IMR-90 (cell line): ENCODE data around the gene SRGAP3. TPM values are rescaled to one million over a fixed set of nuclear protein-coding genes. Genes with fewer than 3 reads are reported as not detected.

Experiments
- ATAC-seq: fragments of 200-7000 bp; cut with Tn5 transposase; 2 replicates; pipeline ENCODE4 v1.9.1; 2020; ENCODE audit warnings: low read depth, mild to moderate bottlenecking, moderate library complexity
- BruUV-seq: library from RNA; stranded (reverse); fragments of 400-500 nt; replicated peaks from 2 replicates; lab custom pipeline; 2021; lab: Mats Ljungman, UMichigan
- CTCF ChIA-PET: fragments of 300-600 bp; formaldehyde crosslinking; extraction: SDS; loops from one replicate; lab custom pipeline; 2021; ENCODE audit warnings: antibody characterized with exemption; lab: Yijun Ruan, JAX
- POLR2A ChIA-PET: fragments of 300-600 bp; sonication (Branson Sonifier 250); formaldehyde crosslinking; loops from one replicate; lab custom pipeline; 2022; ENCODE audit warnings: antibody characterized with exemption; ENCODE audit not compliant: unreplicated experiment; lab: Charles Lee
- DNase-seq: peaks from one replicate; pipeline ENCODE4 v3.0.0; 2013
- H2AFZ ChIP-seq: replicated peaks from 2 replicates; pipeline ENCODE3; 2013; ENCODE audit warnings: low read length, mild to moderate bottlenecking; ENCODE audit not compliant: poor library complexity
- H2AK5ac ChIP-seq: 2 replicates; pipeline ENCODE4 v1.6.1; 2013; ENCODE audit warnings: low read depth, low read length, inconsistent platforms
- H2AK9ac ChIP-seq: replicated peaks from 2 replicates; pipeline ENCODE3; 2013; ENCODE audit warnings: mild to moderate bottlenecking, low read depth, low read length, moderate library complexity; ENCODE audit not compliant: poor library complexity
- H2BK120ac ChIP-seq: 2 replicates; pipeline ENCODE4 v1.6.1; 2013; ENCODE audit warnings: low read depth, low read length, inconsistent platforms
- H2BK15ac ChIP-seq: 3 replicates; pipeline ENCODE4 v1.6.1; 2013; ENCODE audit warnings: low read depth, low read length, inconsistent platforms
- H2BK20ac ChIP-seq: 2 replicates; pipeline ENCODE4 v1.6.1; 2013; ENCODE audit warnings: low read depth, mild to moderate bottlenecking, inconsistent platforms, low read length, moderate library complexity
- H2BK5ac ChIP-seq: 2 replicates; pipeline ENCODE4 v1.6.1; 2013; ENCODE audit warnings: mild to moderate bottlenecking, low read depth, low read length, inconsistent platforms; ENCODE audit not compliant: poor library complexity, severe bottlenecking
- H3K14ac ChIP-seq: replicated peaks from 2 replicates; pipeline ENCODE4 v1.6.1; 2013; ENCODE audit warnings: low read depth, low read length, inconsistent platforms
- H3K18ac ChIP-seq: 2 replicates; pipeline ENCODE4 v1.6.1; 2013; ENCODE audit warnings: low read depth, low read length, control low read depth
- H3K23ac ChIP-seq: 2 replicates; pipeline ENCODE4 v1.6.1; 2013; ENCODE audit warnings: low read depth, low read length, inconsistent platforms
- H3K27ac ChIP-seq: 2 replicates; pipeline ENCODE4 v1.5.1; 2013; ENCODE audit warnings: mild to moderate bottlenecking, control low read depth, low read length; ENCODE audit not compliant: insufficient read depth
- H3K27me3 ChIP-seq: 2 replicates; pipeline ENCODE4 v1.6.1; 2013; ENCODE audit warnings: low read length; ENCODE audit not compliant: control insufficient read depth, insufficient read depth
- H3K36me3 ChIP-seq: 2 replicates; pipeline ENCODE4 v1.6.1; 2013; ENCODE audit warnings: low read length, mixed read lengths; ENCODE audit not compliant: control insufficient read depth, insufficient read depth
- H3K4ac ChIP-seq: 2 replicates; pipeline ENCODE4 v1.6.1; 2013; ENCODE audit warnings: low read depth, low read length, inconsistent platforms
- H3K4me1 ChIP-seq: 2 replicates; pipeline ENCODE4 v1.6.1; 2013; ENCODE audit warnings: low read length, mixed read lengths; ENCODE audit not compliant: control insufficient read depth, insufficient read depth
- H3K4me2 ChIP-seq: 2 replicates; pipeline ENCODE4 v1.6.1; 2013; ENCODE audit warnings: low read depth, mild to moderate bottlenecking, control low read depth, low read length, moderate library complexity
- H3K4me3 ChIP-seq: 2 replicates; pipeline ENCODE4 v1.5.1; 2013; ENCODE audit warnings: low read depth, mild to moderate bottlenecking, control low read depth, low read length, moderate library complexity; ENCODE audit not compliant: insufficient read depth
- H3K56ac ChIP-seq: 2 replicates; pipeline ENCODE4 v1.6.1; 2013; ENCODE audit warnings: low read length, inconsistent platforms; ENCODE audit not compliant: insufficient read depth; ENCODE audit errors: extremely low read depth
- H3K79me1 ChIP-seq, 2 experiments: 2 replicates each; pipeline ENCODE4 v1.6.1; 2013; ENCODE audit warnings: low read length in 2 of 2, inconsistent platforms in 1 of 2, low read depth in 1 of 2
- H3K9ac ChIP-seq: 2 replicates; pipeline ENCODE4 v1.6.1; 2013; ENCODE audit warnings: low read depth, low read length, control low read depth
- H3K9me1 ChIP-seq: 2 replicates; pipeline ENCODE4 v1.6.1; 2013; ENCODE audit warnings: low read length, inconsistent platforms; ENCODE audit not compliant: insufficient read depth
- H3K9me3 ChIP-seq: 2 replicates; pipeline ENCODE4 v1.6.1; 2013; ENCODE audit warnings: low read length; ENCODE audit not compliant: control insufficient read depth, insufficient read depth
- H4K20me1 ChIP-seq: 2 replicates; pipeline ENCODE4 v1.6.1; 2013; ENCODE audit warnings: low read length, inconsistent platforms; ENCODE audit not compliant: insufficient read depth
- H4K5ac ChIP-seq: 2 replicates; pipeline ENCODE4 v1.6.1; 2013; ENCODE audit warnings: mild to moderate bottlenecking, low read depth, low read length, control low read depth
- H4K8ac ChIP-seq, 2 experiments: 2 replicates each; pipeline ENCODE4 v1.6.1; 2013; ENCODE audit warnings: low read depth in 2 of 2, low read length in 2 of 2, control low read depth in 1 of 2, inconsistent platforms in 1 of 2
- H4K91ac ChIP-seq: 2 replicates; pipeline ENCODE4 v1.6.1; 2013; ENCODE audit warnings: low read depth, low read length, inconsistent platforms; ENCODE audit not compliant: insufficient read depth
- BHLHE40 ChIP-seq: fragments of 150-350 bp; IDR thresholded peaks from 2 replicates; pipeline ENCODE4 v1.6.1; 2016; ENCODE audit warnings: mild to moderate bottlenecking, low read depth, low read length
- CEBPB ChIP-seq: IDR thresholded peaks from 2 replicates; pipeline ENCODE4 v1.6.1; 2012; ENCODE audit warnings: low read depth, low read length, improper control_type of control experiment
- CHD1 ChIP-seq: IDR thresholded peaks from 2 replicates; pipeline ENCODE4 v1.6.1; 2012; ENCODE audit warnings: low read depth, low read length, improper control_type of control experiment
- ELK1 ChIP-seq: fragments of 150-350 bp; IDR thresholded peaks from 2 replicates; pipeline ENCODE4 v1.6.1; 2016; ENCODE audit warnings: low read depth, mild to moderate bottlenecking, low read length, moderate library complexity, borderline replicate concordance
- FOS ChIP-seq: fragments of 150-350 bp; IDR thresholded peaks from 2 replicates; pipeline ENCODE4 v1.6.1; 2016; ENCODE audit warnings: low read depth, low read length
- MAFK ChIP-seq: IDR thresholded peaks from 2 replicates; pipeline ENCODE4 v1.6.1; 2012; ENCODE audit warnings: low read depth, low read length, improper control_type of control experiment
- MAZ ChIP-seq: IDR thresholded peaks from 2 replicates; pipeline ENCODE4 v1.6.1; 2012; ENCODE audit warnings: low read depth, mild to moderate bottlenecking, low read length, improper control_type of control experiment, moderate library complexity, borderline replicate concordance
- MXI1 ChIP-seq: IDR thresholded peaks from 2 replicates; pipeline ENCODE4 v1.6.1; 2012; ENCODE audit warnings: low read depth, mild to moderate bottlenecking, low read length, moderate library complexity, borderline replicate concordance
- NFE2L2 ChIP-seq: fragments of 150-350 bp; IDR thresholded peaks from 2 replicates; pipeline ENCODE4 v1.6.1; 2016; ENCODE audit warnings: low read depth, mild to moderate bottlenecking, low read length
- POLR2A ChIP-seq: IDR thresholded peaks from 2 replicates; pipeline ENCODE4 v1.6.1; 2012; ENCODE audit warnings: mild to moderate bottlenecking, low read depth, low read length
- RAD21 ChIP-seq: IDR thresholded peaks from 2 replicates; pipeline ENCODE4 v1.6.1; 2012; ENCODE audit warnings: low read length, improper control_type of control experiment
- RCOR1 ChIP-seq: IDR thresholded peaks from 2 replicates; pipeline ENCODE4 v1.6.1; 2012; ENCODE audit warnings: mild to moderate bottlenecking, low read length, improper control_type of control experiment; ENCODE audit not compliant: insufficient replicate concordance
- RFX5 ChIP-seq: IDR thresholded peaks from 2 replicates; pipeline ENCODE4 v1.8.0; 2012; ENCODE audit warnings: low read depth, mild to moderate bottlenecking, low read length, moderate library complexity
- SMC3 ChIP-seq: fragments of 150-350 bp; IDR thresholded peaks from 2 replicates; pipeline ENCODE4 v1.6.1; 2016; ENCODE audit warnings: low read depth, mild to moderate bottlenecking, antibody characterized with exemption, low read length, moderate library complexity
- USF2 ChIP-seq: fragments of 150-350 bp; IDR thresholded peaks from 2 replicates; pipeline ENCODE4 v1.6.1; 2017; ENCODE audit warnings: mild to moderate bottlenecking, antibody characterized with exemption, low read length, low read depth
- WGBS, 2 experiments: methylation state at CpG; one replicate each; pipeline versions ENCODE4 v1.1.5 to v1.1.7; 2013; ENCODE audit warnings: missing lambda C conversion rate in 2 of 2; ENCODE audit not compliant: insufficient read length in 1 of 2; ENCODE audit errors: extremely low coverage in 2 of 2; 5-methylcytosine and 5-hydroxymethylcytosine counted together
- dilution Hi-C: fragments of 300-500 bp; cut with HindIII; formaldehyde crosslinking; loops from one replicate; pipeline ENCODE4 v1.14.3; 2018; ENCODE audit warnings: low sequenced_read_pairs; ENCODE audit not compliant: unreplicated experiment
- in situ Hi-C: fragments of 300-500 bp; cut with MboI; formaldehyde crosslinking; loops from 3 replicates; pipeline ENCODE4 v1.14.3; 2019; ENCODE audit warnings: low sequenced_read_pairs, inconsistent platforms, mixed read lengths
- intact Hi-C: fragments of 100-400 bp; cut with micrococcal nuclease; formaldehyde crosslinking; loops from 2 replicates; pipeline ENCODE4 v1.10.0; 2022
- polyA plus RNA-seq, 3 experiments: library from polyadenylated mRNA; depleted of rRNA; stranded (reverse); fragments of >200 nt; gene quantifications; 2 replicates each; pipeline ENCODE4 v1.2.3, GENCODE V29; 2012; ENCODE audit warnings: low replicate concordance in 1 of 3
- total RNA-seq: library from RNA; depleted of rRNA; stranded (reverse); fragments of >200 nt; gene quantifications from 2 replicates; pipeline ENCODE4 v1.2.3, GENCODE V29; 2012
- TF ChIP-seq, protein P1 (sequence below): conservative IDR thresholded peaks from 2 replicates; pipeline ENCODE4 v1.5.1; 2012; ENCODE audit warnings: mild to moderate bottlenecking, low read depth, low read length, improper control_type of control experiment

The SRGAP3 gene
- total and polyA plus RNA-seq, 2 of the 4 experiments (the other 2 are of a cell fraction), result 0.68 to 1.4 TPM

- Histone ChIP-seq H4K20me1 (no peaks in the 10 kb centered on the region), H3K27ac (no peak overlapping the region), H3K27me3 (peaks cover 3% of the 10 kb centered on the region; the same call in 1 of the 2 replicates), H3K4me3 (no peak overlapping the region), H4K8ac (no peak overlapping the region), H3K9ac (no peak overlapping the region), H3K9me3 (no peaks in the 10 kb centered on the region), H4K5ac (no peak overlapping the region), H3K4me1 (no peaks in the 10 kb centered on the region), H2AK9ac (no peak overlapping the region), H2BK120ac (no peak overlapping the region), H3K9me1 (no peaks in the 10 kb centered on the region), H2AK5ac (no peak overlapping the region), H3K23ac (no peak overlapping the region), H3K56ac (no peak overlapping the region), H2AFZ (no peak overlapping the region), H4K91ac (no peak overlapping the region), H3K18ac (no peak overlapping the region), H3K36me3 (no peaks in the 10 kb centered on the region), H3K14ac (no peak overlapping the region), H2BK5ac (no peak overlapping the region), H3K79me1 (no peaks in the 10 kb centered on the region), H2BK15ac (no peak overlapping the region), H3K4me2 (no peak overlapping the region), H3K4ac (no peak overlapping the region), H2BK20ac (no peak overlapping the region)
- WGBS, 2 experiments, result no CpG with 5 or more reads among the region's 4 CpGs
- dilution Hi-C loops (no loop called here), in situ Hi-C loops (no loop called here), intact Hi-C loops (no loop called here)
- ATAC-seq (no peak), DNase-seq (no peak)
- TF ChIP-seq MXI1 (no peak), BHLHE40 (no peak), NFE2L2 (no peak), RCOR1 (no peak), POLR2A (no peak), RFX5 (no peak), SMC3 (no peak), FOS (no peak), MAFK (no peak), CHD1 (no peak), RAD21 (no peak), MAZ (no peak), ELK1 (no peak), CEBPB (no peak), USF2 (no peak)
- TF ChIP-seq, protein P1, sequence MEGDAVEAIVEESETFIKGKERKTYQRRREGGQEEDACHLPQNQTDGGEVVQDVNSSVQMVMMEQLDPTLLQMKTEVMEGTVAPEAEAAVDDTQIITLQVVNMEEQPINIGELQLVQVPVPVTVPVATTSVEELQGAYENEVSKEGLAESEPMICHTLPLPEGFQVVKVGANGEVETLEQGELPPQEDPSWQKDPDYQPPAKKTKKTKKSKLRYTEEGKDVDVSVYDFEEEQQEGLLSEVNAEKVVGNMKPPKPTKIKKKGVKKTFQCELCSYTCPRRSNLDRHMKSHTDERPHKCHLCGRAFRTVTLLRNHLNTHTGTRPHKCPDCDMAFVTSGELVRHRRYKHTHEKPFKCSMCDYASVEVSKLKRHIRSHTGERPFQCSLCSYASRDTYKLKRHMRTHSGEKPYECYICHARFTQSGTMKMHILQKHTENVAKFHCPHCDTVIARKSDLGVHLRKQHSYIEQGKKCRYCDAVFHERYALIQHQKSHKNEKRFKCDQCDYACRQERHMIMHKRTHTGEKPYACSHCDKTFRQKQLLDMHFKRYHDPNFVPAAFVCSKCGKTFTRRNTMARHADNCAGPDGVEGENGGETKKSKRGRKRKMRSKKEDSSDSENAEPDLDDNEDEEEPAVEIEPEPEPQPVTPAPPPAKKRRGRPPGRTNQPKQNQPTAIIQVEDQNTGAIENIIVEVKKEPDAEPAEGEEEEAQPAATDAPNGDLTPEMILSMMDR, result no peak
- no TSS peak for BruUV-seq
- POLR2A ChIA-PET, result interaction anchor here (0.7 kb wide), 1 partner anchor 165 kb away, joined by 3 read pairs; no protein-coding TSS in a partner anchor
- CTCF ChIA-PET, result no interaction called here
These were observed 46.9 kb downstream of the SRGAP3 start for GRCh38 chr3:9202546-9202945.
